GM23338 (cell line): ENCODE data around the gene JMJD1C.

Experiments
- CREB1 ChIP-seq: fragments of 250-450 bp; sonication (Bioruptor Pico); IDR thresholded peaks from 2 replicates; pipeline ENCODE4 v1.5.0; 2020; ENCODE audit warnings: low read depth, mild to moderate bottlenecking, moderate library complexity
- EZH2 ChIP-seq: fragments of 200-600 bp; sonication (generic); IDR thresholded peaks from one replicate; pipeline ENCODE4 v1.8.0; 2017; ENCODE audit warnings: antibody characterized with exemption, mild to moderate bottlenecking, low read depth; ENCODE audit not compliant: unreplicated experiment
- EZH2phosphoT487 ChIP-seq: fragments of 200-600 bp; sonication (generic); IDR thresholded peaks from one replicate; pipeline ENCODE4 v1.8.1; 2018; ENCODE audit warnings: antibody characterized with exemption; ENCODE audit not compliant: unreplicated experiment
- JUNB ChIP-seq: IDR thresholded peaks from one replicate; pipeline ENCODE4 v1.6.1; 2016; ENCODE audit warnings: antibody characterized with exemption; ENCODE audit not compliant: unreplicated experiment
- POLR2AphosphoS5 ChIP-seq: IDR thresholded peaks from 2 replicates; pipeline ENCODE4 v1.6.1; 2016; ENCODE audit warnings: antibody characterized with exemption, low read depth
- REST ChIP-seq: IDR thresholded peaks from one replicate; pipeline ENCODE4 v1.6.1; 2018; ENCODE audit warnings: antibody characterized with exemption; ENCODE audit not compliant: unreplicated experiment
- ZNF114 ChIP-seq: fragments of 250-450 bp; sonication (Bioruptor Pico); IDR thresholded peaks from 2 replicates; pipeline ENCODE4 v1.5.0; 2020; ENCODE audit warnings: mild to moderate bottlenecking, moderate library complexity
- ZNF331 ChIP-seq: fragments of 250-450 bp; sonication (Bioruptor Pico); IDR thresholded peaks from 2 replicates; pipeline ENCODE4 v1.5.0; 2020; ENCODE audit warnings: low read depth, mild to moderate bottlenecking, moderate library complexity
- TF ChIP-seq, protein P1 (sequence below), 2 experiments: fragments of 200-600 bp in 1 of 2; sonication (generic) in 1 of 2; conservative IDR thresholded peaks; 2 replicates each; pipeline versions ENCODE4 v1.5.1 to v1.6.1; 2016 to 2017; ENCODE audit warnings: antibody characterized with exemption in 2 of 2, low read depth in 2 of 2, mild to moderate bottlenecking in 2 of 2, moderate library complexity in 1 of 2
- TF ChIP-seq, protein P2 (sequence below): fragments of 250-450 bp; sonication (Bioruptor Pico); IDR thresholded peaks from 2 replicates; pipeline ENCODE4 v1.5.0; 2020; ENCODE audit warnings: mild to moderate bottlenecking, moderate library complexity

DNA sequence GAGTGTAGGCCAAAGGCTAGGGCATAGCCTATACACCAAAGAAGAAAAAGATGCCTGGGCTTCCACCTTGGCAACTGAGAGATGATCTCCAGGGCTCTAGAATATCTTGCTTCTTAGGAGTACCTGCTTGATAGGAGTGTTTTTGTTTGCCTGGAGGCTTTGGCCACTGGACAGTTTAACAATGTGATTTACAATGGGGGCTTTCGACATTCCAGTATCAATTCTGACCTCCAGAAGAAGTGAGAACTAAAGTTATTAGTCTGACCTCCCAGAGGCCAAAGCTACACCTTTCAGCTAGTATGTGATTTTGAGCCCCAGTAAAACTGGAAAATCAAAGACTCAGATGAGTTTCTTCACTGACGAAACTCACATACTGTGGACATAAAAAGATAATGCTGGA, 96.1 kb downstream of the JMJD1C start:
- no peak for TF ChIP-seq REST
- TF ChIP-seq, protein P1, sequence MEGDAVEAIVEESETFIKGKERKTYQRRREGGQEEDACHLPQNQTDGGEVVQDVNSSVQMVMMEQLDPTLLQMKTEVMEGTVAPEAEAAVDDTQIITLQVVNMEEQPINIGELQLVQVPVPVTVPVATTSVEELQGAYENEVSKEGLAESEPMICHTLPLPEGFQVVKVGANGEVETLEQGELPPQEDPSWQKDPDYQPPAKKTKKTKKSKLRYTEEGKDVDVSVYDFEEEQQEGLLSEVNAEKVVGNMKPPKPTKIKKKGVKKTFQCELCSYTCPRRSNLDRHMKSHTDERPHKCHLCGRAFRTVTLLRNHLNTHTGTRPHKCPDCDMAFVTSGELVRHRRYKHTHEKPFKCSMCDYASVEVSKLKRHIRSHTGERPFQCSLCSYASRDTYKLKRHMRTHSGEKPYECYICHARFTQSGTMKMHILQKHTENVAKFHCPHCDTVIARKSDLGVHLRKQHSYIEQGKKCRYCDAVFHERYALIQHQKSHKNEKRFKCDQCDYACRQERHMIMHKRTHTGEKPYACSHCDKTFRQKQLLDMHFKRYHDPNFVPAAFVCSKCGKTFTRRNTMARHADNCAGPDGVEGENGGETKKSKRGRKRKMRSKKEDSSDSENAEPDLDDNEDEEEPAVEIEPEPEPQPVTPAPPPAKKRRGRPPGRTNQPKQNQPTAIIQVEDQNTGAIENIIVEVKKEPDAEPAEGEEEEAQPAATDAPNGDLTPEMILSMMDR (conservative IDR thresholded peaks at IDR 0.05; ENCODE audit: low read depth in 2 of 2), result no peak
- no peak for TF ChIP-seq JUNB
- TF ChIP-seq POLR2AphosphoS5, result no peak
- no peak for TF ChIP-seq EZH2phosphoT487
- no peak for TF ChIP-seq EZH2
- TF ChIP-seq CREB1 (CRISPR knock-in tag), result no peak
- TF ChIP-seq, protein P2, sequence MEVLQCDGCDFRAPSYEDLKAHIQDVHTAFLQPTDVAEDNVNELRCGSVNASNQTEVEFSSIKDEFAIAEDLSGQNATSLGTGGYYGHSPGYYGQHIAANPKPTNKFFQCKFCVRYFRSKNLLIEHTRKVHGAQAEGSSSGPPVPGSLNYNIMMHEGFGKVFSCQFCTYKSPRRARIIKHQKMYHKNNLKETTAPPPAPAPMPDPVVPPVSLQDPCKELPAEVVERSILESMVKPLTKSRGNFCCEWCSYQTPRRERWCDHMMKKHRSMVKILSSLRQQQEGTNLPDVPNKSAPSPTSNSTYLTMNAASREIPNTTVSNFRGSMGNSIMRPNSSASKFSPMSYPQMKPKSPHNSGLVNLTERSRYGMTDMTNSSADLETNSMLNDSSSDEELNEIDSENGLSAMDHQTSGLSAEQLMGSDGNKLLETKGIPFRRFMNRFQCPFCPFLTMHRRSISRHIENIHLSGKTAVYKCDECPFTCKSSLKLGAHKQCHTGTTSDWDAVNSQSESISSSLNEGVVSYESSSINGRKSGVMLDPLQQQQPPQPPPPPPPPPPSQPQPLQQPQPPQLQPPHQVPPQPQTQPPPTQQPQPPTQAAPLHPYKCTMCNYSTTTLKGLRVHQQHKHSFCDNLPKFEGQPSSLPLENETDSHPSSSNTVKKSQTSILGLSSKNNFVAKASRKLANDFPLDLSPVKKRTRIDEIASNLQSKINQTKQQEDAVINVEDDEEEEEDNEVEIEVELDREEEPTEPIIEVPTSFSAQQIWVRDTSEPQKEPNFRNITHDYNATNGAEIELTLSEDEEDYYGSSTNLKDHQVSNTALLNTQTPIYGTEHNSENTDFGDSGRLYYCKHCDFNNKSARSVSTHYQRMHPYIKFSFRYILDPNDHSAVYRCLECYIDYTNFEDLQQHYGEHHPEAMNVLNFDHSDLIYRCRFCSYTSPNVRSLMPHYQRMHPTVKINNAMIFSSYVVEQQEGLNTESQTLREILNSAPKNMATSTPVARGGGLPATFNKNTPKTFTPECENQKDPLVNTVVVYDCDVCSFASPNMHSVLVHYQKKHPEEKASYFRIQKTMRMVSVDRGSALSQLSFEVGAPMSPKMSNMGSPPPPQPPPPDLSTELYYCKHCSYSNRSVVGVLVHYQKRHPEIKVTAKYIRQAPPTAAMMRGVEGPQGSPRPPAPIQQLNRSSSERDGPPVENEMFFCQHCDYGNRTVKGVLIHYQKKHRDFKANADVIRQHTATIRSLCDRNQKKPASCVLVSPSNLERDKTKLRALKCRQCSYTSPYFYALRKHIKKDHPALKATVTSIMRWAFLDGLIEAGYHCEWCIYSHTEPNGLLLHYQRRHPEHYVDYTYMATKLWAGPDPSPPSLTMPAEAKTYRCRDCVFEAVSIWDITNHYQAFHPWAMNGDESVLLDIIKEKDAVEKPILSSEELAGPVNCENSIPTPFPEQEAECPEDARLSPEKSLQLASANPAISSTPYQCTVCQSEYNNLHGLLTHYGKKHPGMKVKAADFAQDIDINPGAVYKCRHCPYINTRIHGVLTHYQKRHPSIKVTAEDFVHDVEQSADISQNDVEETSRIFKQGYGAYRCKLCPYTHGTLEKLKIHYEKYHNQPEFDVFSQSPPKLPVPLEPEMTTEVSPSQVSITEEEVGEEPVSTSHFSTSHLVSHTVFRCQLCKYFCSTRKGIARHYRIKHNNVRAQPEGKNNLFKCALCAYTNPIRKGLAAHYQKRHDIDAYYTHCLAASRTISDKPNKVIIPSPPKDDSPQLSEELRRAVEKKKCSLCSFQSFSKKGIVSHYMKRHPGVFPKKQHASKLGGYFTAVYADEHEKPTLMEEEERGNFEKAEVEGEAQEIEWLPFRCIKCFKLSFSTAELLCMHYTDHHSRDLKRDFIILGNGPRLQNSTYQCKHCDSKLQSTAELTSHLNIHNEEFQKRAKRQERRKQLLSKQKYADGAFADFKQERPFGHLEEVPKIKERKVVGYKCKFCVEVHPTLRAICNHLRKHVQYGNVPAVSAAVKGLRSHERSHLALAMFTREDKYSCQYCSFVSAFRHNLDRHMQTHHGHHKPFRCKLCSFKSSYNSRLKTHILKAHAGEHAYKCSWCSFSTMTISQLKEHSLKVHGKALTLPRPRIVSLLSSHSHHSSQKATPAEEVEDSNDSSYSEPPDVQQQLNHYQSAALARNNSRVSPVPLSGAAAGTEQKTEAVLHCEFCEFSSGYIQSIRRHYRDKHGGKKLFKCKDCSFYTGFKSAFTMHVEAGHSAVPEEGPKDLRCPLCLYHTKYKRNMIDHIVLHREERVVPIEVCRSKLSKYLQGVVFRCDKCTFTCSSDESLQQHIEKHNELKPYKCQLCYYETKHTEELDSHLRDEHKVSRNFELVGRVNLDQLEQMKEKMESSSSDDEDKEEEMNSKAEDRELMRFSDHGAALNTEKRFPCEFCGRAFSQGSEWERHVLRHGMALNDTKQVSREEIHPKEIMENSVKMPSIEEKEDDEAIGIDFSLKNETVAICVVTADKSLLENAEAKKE (CRISPR knock-in tag), result no peak
- no peak for TF ChIP-seq ZNF331 (CRISPR knock-in tag)
- TF ChIP-seq ZNF114 (CRISPR knock-in tag), result no peak
